Right cardiac atrium (tissue), 5 donors: ENCODE data around the gene LGALS7B. TPM values are rescaled to one million over a fixed set of nuclear protein-coding genes. Genes with fewer than 3 reads are reported as not detected.

Source experiments
- ATAC-seq, 2 donors: fragments of 200-7000 bp; cut with Tn5 transposase; one replicate each; pipeline versions ENCODE4 v1.8.0 to v1.9.1; 2020; ENCODE audit warnings: moderate library complexity in 2 of 2, mild to moderate bottlenecking in 1 of 2
- DNase-seq, 3 donors: peaks; one replicate each; pipeline ENCODE4 v3.0.0-alpha.2; 2020
- H3K27ac ChIP-seq: one replicate; pipeline ENCODE4 v1.5.1; 2013; ENCODE audit warnings: mild to moderate bottlenecking, low read length, control low read depth, moderate library complexity
- H3K27me3 ChIP-seq: one replicate; pipeline ENCODE4 v1.6.1; 2013; ENCODE audit not compliant: control insufficient read depth, insufficient read depth
- H3K4me1 ChIP-seq: one replicate; pipeline ENCODE4 v1.6.1; 2013; ENCODE audit warnings: low read length; ENCODE audit not compliant: control insufficient read depth, insufficient read depth
- H3K4me3 ChIP-seq: one replicate; pipeline ENCODE4 v1.5.1; 2013; ENCODE audit warnings: low read length, control low read depth
- H3K9me3 ChIP-seq: one replicate; pipeline ENCODE4 v1.6.1; 2013; ENCODE audit warnings: low read length; ENCODE audit not compliant: control insufficient read depth
- WGBS: extraction: QIAGEN DNeasy Blood & Tissue Kit; methylation state at CpG from one replicate; pipeline ENCODE4 v1.1.7; 2013; 5-methylcytosine and 5-hydroxymethylcytosine counted together
- intact Hi-C, 4 donors: fragments of 100-400 bp; cut with DNase I; formaldehyde crosslinking; loops; one replicate each; pipeline versions ENCODE4 v1.11.0 to v1.14.0; 2022 to 2023
- polyA plus RNA-seq: library from polyadenylated mRNA; stranded (reverse); fragments of 200-250 nt; gene quantifications from one replicate; pipeline ENCODE4 v1.2.3, GENCODE V29; 2013
- total RNA-seq, 4 donors: library from RNA; stranded (reverse); fragmentation: NEBNext Ultra II Directional; extraction: Animal tissue kit (Norgen Biotek cat#: 25700); gene quantifications; one replicate each; pipeline ENCODE4 v1.2.1, GENCODE V29; 2021
- donor health status: healthy with polysubstance abuse.
- donor health status: DM: no; HTN: yes; CAD: no.
- donor health status: DM: no; HTN: no; CAD: no.
- donor health status: DM: no; HTN: yes; CAD: no; lungs with severe emphysema.
- donor health status: DM: yes; HTN: yes; CAD: no.

Gene LGALS7B
- total and polyA plus RNA-seq, 5 donors = 0.70 TPM; not detected in 4

DNA sequence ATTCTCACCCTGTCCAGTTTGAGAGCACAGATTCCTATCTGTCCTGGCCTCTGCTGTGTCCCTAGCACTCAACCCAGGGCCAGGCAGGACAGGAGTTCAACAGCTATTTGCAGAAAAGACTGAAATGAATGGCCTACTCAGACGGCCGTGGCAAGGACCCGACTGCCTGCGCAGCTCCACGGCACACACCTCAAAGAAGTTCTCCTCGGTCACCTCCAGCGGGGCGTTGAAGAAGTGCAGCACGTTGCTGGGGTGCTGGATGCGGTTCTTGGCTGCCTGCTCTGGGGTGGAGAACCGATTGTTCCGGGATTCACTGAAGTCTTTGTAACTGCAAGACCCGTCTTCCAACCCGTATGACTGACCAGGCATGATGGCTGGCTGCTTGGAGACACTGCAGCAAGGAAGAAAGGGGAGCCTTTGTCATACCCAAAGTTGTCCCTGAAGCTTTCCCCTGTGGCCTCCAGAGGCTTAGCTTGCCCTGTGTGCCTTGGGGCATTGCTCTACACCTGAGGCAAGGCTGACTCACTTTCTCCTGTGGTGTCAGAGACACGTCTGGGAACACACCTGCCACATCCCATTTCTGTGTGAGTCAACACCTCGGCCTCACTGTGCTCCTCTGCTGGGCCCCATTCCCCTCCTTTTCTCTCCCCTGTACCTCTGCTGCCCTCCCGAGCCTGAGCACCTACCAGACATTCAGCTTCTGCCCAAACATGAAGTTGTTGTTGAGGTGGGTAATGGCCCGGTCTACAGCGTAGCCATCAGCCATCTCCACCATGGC, 49.4 kb downstream of the LGALS7B start:
- H3K27me3 ChIP-seq = no peaks in the 10 kb centered on the region
- H3K9me3 ChIP-seq = no peaks in the 10 kb centered on the region
- DNase-seq (peak in 2 of 3 donors; percentile 2 to 33), ATAC-seq (no peak)
- no peaks in the 10 kb centered on the region for H3K4me1 ChIP-seq
- WGBS = 81% methylated on average over 19 of the region's 19 CpGs
- peak overlapping the region; percentile 15 for H3K27ac ChIP-seq
- intact Hi-C loops = loop anchor here in 2 of 4 donors (10.0 kb wide), 1 partner anchor 194 kb away; the partner anchor contains the start of gene ACTN4 (in 2 of the 2)
- no peak overlapping the region for H3K4me3 ChIP-seq

DNA sequence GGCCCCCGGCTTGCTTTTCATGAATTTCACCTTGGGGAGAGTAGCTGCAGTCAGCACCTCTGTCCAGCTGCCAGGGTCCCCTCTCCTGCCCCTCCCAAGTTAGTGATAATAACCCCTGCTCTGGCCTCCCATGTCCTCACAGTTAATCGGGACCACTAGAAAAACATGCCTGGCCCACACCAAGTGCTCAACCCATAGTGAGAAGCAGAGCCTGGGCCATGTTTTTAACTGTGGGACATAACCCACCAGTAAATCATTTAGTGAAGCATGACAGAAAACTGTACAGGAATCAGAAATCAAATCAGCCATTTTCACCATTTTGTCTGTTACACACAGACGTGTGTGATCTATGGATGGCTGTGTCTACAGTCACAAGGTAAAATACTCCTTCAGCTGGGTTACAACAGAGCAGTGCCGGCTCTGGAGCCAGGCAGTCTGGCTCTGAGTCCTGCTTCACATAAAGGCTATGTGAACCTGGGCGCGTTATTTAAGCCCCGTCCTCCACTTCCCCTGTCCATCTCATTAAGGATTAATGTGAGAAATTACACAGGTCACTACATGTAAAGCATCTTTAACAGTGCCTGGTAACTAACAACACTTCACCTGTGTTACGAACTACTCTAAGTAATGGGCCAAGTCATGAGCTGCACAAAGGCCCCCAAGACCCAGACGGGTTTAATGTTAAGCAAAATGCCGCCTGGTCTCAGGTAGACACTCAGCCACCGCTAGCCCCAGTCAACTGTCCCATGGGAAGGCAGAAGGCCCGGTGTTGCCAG, 50.2 kb downstream of the LGALS7B start:
- Histone ChIP-seq H3K27me3 (no peaks in the 10 kb centered on the region), H3K4me3 (no peak overlapping the region), H3K9me3 (no peaks in the 10 kb centered on the region), H3K4me1 (no peaks in the 10 kb centered on the region), H3K27ac (no peak overlapping the region)
- 83% methylated on average over 12 of the region's 12 CpGs for WGBS
- intact Hi-C loops = loop anchor here in 2 of 4 donors (10.0 kb wide), 1 partner anchor 194 kb away; the partner anchor contains the start of gene ACTN4 (in 2 of the 2)
- ATAC-seq = no peak
- DNase-seq = peak in 2 of 3 donors; percentile 8 to 13

DNA sequence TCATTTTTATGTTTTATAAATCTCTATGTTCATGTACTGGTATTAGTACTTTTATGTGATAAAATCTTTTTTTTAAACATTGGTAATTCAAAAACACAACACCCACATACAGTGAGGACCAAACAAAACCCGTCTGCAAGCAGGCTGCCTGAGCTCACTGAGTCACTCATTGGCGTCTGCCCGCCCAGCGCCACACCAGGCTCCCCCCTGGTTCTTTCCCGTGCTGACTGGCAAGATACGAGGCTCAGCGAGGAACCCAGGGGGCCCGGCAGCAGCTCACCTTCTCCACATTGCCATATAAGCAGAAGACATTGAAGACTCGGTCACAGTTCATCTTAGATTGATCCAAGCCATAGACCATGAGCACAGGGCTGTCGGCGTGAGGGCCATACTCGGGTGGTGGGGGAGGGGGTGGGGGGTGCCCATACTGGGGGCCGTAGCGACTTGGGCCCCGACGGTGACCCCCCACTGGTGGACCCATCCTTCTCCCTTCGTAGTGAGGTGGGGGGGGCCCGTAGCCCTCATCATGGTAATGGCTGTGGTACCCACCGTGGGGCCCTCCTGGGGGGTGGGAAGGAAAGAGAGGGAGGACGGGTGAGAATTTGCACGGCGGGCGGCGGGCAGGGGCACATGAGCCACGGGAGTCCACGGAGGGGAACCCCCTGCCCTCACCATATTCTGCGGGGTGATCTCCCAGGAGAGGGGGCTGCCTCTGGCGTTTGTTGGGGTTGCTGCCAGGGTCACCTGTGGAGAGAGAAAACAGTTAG, 51.0 kb downstream of the LGALS7B start:
- WGBS = 83% methylated on average over 28 of the region's 28 CpGs
- Histone ChIP-seq H3K4me1 (no peaks in the 10 kb centered on the region), H3K9me3 (no peaks in the 10 kb centered on the region), H3K27ac (no peak overlapping the region), H3K4me3 (no peak overlapping the region), H3K27me3 (no peaks in the 10 kb centered on the region)
- ATAC-seq (no peak), DNase-seq (peak in 2 of 3 donors; percentile 20 to 57)
- intact Hi-C loops = loop anchor here in 2 of 4 donors (10.0 kb wide), 1 partner anchor 195 kb away; the partner anchor contains the start of gene ACTN4 (in 2 of the 2)

DNA sequence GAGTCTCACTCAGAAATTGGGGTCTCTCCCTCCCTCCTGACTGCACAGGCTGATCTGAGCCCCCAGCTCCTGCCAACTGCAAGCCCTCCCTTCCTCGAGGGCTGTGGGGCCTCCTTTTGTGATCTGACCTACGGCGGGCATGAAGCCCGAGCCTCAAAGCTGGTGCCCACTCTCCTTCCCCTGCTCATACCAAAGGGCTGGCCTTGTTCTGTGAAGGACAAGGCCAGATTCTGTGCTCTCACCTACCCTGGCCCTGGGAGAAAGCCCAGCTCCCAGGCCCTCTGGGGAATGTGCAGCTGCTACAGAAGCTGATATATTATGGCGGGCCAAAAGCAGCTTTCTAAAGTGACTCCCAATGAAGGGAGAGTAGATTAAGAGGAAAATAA, 51.6 kb downstream of the LGALS7B start:
- no peaks in the 10 kb centered on the region for H3K9me3 ChIP-seq
- no peak overlapping the region for H3K4me3 ChIP-seq
- H3K27ac ChIP-seq = no peak overlapping the region
- peak in 2 of 3 donors; percentile 6 to 33 for DNase-seq
- ATAC-seq = no peak
- intact Hi-C loops = no loop called here
- WGBS = 81% methylated on average over 5 of the region's 5 CpGs
- H3K27me3 ChIP-seq = no peaks in the 10 kb centered on the region
- H3K4me1 ChIP-seq = no peaks in the 10 kb centered on the region

Other genes starting within 250 kb of the LGALS7B start
- 1 to 10 TPM; 1.0 to 4.4 (median 3.0) TPM for gene MAP4K1, start 171.2 kb upstream of the LGALS7B start, total RNA-seq
- gene MAP4K1, start 171.2 kb upstream of the LGALS7B start, polyA plus RNA-seq = 0.88 TPM
- 100 to 1,000 TPM; 477 to 576 (median 534) TPM for gene EIF3K, start 170.0 kb upstream of the LGALS7B start, total RNA-seq
- gene EIF3K, start 170.0 kb upstream of the LGALS7B start, polyA plus RNA-seq = 829 TPM
- 100 to 1,000 TPM; 116 to 226 (median 122) TPM for gene ACTN4, start 141.6 kb upstream of the LGALS7B start, total RNA-seq
- gene ACTN4, start 141.6 kb upstream of the LGALS7B start, polyA plus RNA-seq = 87.4 TPM
- under 1 TPM; 0.22 to 0.85 (median 0.54) TPM for gene CAPN12, start 44.7 kb upstream of the LGALS7B start, total RNA-seq
- gene CAPN12, start 44.7 kb upstream of the LGALS7B start, polyA plus RNA-seq = 0.91 TPM
- gene LGALS7, start 15.7 kb upstream of the LGALS7B start, total RNA-seq = 1 to 10 TPM in 1 of 4 donors, under 1 TPM in 1, not detected in 2; 0.79 to 1.1 TPM
- gene LGALS7, start 15.7 kb upstream of the LGALS7B start, polyA plus RNA-seq = not detected
- gene LGALS4, start 23.7 kb downstream of the LGALS7B start, total RNA-seq = 1 to 10 TPM in 2 of 4 donors, under 1 TPM in 2; 0.56 to 1.2 (median 0.85) TPM
- 0.45 TPM for gene LGALS4, start 23.7 kb downstream of the LGALS7B start, polyA plus RNA-seq
- 100 to 1,000 TPM; 403 to 585 (median 523) TPM for gene ECH1, start 42.6 kb downstream of the LGALS7B start, total RNA-seq
- 1,015 TPM for gene ECH1, start 42.6 kb downstream of the LGALS7B start, polyA plus RNA-seq
- gene HNRNPL, start 60.8 kb downstream of the LGALS7B start, total RNA-seq = 100 to 1,000 TPM; 146 to 206 (median 178) TPM
- 131 TPM for gene HNRNPL, start 60.8 kb downstream of the LGALS7B start, polyA plus RNA-seq
- gene RINL, start 89.1 kb downstream of the LGALS7B start, total RNA-seq = 1 to 10 TPM; 3.1 to 4.6 (median 3.5) TPM
- 7.2 TPM for gene RINL, start 89.1 kb downstream of the LGALS7B start, polyA plus RNA-seq
- gene SIRT2, start 110.4 kb downstream of the LGALS7B start, total RNA-seq = 10 to 100 TPM; 57.6 to 75.9 (median 60.3) TPM
- 96.5 TPM for gene SIRT2, start 110.4 kb downstream of the LGALS7B start, polyA plus RNA-seq
- 10 to 100 TPM; 16.0 to 20.6 (median 18.6) TPM for gene NFKBIB, start 110.8 kb downstream of the LGALS7B start, total RNA-seq
- 28.9 TPM for gene NFKBIB, start 110.8 kb downstream of the LGALS7B start, polyA plus RNA-seq
- gene CCER2, start 123.0 kb downstream of the LGALS7B start, total RNA-seq = under 1 TPM in 2 of 4 donors, not detected in 2; 0.29 to 0.33 TPM
- gene CCER2, start 123.0 kb downstream of the LGALS7B start, polyA plus RNA-seq = 0.14 TPM
- gene SARS2, start 141.6 kb downstream of the LGALS7B start, total RNA-seq = 10 to 100 TPM; 15.5 to 20.3 (median 16.4) TPM
- 18.5 TPM for gene SARS2, start 141.6 kb downstream of the LGALS7B start, polyA plus RNA-seq
- gene MRPS12, start 141.7 kb downstream of the LGALS7B start, total RNA-seq = 10 to 100 TPM; 49.9 to 68.7 (median 56.7) TPM
- gene MRPS12, start 141.7 kb downstream of the LGALS7B start, polyA plus RNA-seq = 80.5 TPM
- gene FBXO17, start 186.5 kb downstream of the LGALS7B start, total RNA-seq = 10 to 100 TPM in 3 of 4 donors, 1 to 10 TPM in 1; 8.5 to 12.9 (median 11.7) TPM
- gene FBXO17, start 186.5 kb downstream of the LGALS7B start, polyA plus RNA-seq = 8.2 TPM
- gene FBXO27, start 243.3 kb downstream of the LGALS7B start, total RNA-seq = 10 to 100 TPM; 18.4 to 26.4 (median 20.2) TPM
- gene FBXO27, start 243.3 kb downstream of the LGALS7B start, polyA plus RNA-seq = 10.9 TPM